GM21723 (cell line): ENCODE data around the gene NMRK1.

Experiments used
- ATAC-seq: cut with Tn5 transposase; IDR thresholded peaks from one replicate; pipeline ENCODE4 v1.9.1; 2021; ENCODE audit warnings: mild to moderate bottlenecking, moderate library complexity; ENCODE audit not compliant: unreplicated experiment

The NMRK1 gene

GRCh38 chr9:75102177-75102790, 14.3 kb upstream of the NMRK1 start:
- no peak for ATAC-seq

GRCh38 chr9:75101004-75101588, 13.1 kb upstream of the NMRK1 start:
- ATAC-seq: no peak

- ATAC-seq: no peak
Measured at GRCh38 chr9:75096796-75097195, 8.8 kb upstream of the NMRK1 start.

GRCh38 chr9:75092766-75093165, 4.8 kb upstream of the NMRK1 start:
- no peak for ATAC-seq

DNA sequence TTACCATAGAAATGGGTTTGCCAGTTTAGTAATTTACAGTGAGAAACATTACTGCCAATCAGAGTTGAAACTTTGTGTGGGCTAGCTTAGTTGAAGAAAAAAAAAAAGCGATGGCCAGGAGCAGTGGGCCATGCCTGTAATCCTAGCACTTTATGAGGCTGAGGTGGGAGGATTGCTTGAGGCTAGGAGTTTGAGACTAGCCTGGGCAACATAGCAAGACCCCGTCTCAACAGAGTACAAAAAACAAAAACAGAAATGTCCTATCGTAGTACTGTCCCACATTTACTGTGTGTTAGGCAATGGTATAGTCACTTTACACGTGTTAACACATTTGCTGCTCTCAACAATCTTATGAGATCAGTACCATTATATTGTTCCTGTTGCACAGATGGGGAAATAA, 2.6 kb upstream of the NMRK1 start:
- ATAC-seq: no peak

DNA sequence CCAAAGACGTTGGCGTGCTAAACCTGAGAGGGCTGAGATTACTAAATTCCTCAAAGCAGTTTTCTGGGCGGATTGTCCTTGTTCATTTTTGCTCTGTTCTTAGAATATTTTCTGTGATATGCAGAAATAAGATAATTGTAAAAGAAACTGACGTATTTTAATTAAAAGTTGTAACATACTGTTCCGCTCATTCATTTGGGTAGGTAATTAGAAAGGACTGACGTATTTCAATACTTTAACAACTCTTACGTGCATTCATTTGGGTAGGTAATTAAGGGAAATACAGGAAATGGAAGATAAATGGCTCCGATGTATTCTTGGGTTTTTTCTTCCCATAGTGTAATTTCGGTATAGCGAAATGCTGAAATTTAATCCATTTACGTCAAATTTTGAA, 1.4 kb upstream of the NMRK1 start:
- no peak for ATAC-seq

- peak; percentile 43 for ATAC-seq
Measured at GRCh38 chr9:75088646-75089372, 854 bp upstream of the NMRK1 start.

GRCh38 chr9:75087289-75087823, 599 bp downstream of the NMRK1 start:
- peak; percentile 43 for ATAC-seq

DNA sequence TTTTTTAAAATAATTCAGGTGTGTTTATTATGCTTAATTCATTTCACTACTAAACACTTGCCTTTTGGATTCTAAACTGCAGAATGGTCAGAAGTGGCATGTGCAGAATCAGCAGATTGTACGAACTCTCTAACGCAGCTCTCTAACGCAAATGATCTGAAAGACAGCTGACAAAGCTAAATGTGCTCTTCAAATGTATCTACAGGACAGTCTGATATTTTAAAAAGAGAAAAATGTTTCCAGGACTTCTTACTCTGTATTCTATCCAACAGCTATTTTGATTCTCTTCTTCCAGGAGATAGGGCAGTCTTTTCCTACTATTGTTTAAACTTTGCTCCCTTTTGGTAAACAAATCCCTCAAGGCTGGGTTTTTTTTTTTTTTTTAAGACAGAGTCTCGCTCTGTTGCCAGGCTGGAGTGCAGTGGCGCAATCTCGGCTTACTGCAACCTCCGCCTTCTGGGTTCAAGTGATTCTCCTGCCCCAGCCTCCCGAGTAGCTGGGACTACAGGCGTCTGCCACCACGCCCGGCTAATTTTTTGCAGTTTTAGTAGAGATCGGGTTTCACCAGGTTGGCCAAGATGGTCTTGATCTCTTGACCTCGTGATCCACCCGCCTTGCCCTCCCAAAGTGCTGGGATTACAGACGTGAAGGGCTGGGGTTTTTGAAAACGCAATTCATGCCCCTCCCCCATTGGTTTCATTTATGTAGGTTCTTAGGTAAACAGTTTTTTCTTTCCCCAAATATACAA, 1.2 kb downstream of the NMRK1 start:
- no peak for ATAC-seq

GRCh38 chr9:75085640-75086039, 2.3 kb downstream of the NMRK1 start:
- ATAC-seq: no peak

DNA sequence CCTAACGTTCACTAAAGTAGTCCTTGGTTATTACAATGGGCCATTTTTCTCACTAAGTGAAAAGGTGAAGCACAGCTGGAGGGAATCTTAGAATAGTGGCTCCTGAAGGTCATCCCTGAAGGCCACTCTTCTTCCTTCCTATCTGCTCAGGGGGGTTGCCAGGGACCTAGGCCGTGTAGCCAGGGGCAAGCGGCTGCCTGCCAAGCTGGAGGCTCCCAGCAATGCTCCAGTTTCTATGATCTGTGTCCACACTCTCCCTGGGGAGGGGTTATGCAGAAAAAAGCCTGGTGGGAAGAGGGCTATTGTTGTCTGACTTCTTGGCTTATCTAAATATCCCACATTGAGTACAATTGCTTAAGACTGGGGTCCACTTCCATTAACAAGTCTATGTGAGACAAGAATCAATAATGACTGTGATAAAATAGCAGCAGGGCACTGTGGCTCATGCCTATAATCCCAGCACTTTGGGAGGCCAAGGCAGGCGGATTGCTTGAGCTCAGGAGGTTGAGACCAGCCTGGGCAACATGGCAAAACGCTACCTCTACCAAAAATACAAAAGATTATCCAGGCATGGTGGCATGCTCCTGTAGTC, 3.8 kb downstream of the NMRK1 start:
- ATAC-seq: no peak

DNA sequence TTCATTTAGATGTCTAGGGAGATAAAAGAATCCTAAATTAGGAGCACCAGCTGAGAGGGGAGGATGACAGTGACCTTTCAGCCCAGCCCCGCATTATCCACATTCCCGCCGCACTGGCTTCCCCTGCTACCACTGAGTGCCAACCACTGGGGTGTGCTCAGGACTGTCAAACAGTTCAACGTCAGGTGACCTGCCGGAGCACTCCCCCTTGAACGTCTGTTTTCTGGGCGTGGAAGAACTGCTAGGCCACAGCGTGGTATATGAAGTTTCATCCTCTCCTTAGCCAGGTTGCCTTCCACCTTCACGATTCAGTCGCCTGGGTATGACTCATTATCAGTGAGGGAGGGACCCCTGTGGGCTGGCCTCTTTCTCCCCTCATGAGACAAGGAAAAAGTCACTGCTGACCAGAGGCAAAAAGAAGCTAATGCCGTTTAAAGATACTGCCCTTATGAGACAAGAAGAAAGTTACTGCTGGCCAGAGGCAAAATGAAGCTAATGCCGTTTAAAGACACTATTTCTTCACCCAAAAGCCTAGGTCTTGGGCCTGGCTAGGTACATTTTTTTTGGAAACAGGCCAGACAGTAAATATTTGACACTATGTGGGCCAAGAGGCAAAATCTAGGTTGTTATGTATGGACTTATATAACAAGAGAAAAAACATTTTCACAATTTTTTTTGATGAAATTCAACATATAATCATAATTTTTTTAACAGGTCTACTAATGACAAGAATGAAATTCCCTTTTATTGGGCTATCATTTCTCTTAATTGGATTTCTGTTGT, 4.6 kb downstream of the NMRK1 start:
- no peak for ATAC-seq

DNA sequence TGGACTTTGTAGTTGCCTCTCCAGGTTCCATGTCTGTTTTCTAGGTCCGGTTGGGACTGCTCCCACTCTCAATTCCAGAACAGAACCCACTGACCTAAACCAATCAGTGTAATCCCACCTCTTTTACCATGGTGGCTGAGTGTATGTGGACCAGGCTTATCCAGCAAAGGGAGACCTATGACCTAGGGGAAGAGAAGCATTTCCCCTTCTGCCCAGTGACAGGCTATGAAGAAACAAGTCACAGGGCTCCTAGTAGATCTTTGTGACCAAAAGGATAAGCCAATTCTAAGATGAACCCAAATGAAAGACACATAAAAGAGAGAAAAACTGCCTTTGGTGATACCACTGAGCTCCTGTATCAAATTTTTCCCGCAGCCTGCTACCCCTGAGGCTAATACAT, 6.3 kb downstream of the NMRK1 start:
- ATAC-seq: no peak

- ATAC-seq: no peak
Measured at GRCh38 chr9:75072895-75073294, 15.1 kb downstream of the NMRK1 start.

DNA sequence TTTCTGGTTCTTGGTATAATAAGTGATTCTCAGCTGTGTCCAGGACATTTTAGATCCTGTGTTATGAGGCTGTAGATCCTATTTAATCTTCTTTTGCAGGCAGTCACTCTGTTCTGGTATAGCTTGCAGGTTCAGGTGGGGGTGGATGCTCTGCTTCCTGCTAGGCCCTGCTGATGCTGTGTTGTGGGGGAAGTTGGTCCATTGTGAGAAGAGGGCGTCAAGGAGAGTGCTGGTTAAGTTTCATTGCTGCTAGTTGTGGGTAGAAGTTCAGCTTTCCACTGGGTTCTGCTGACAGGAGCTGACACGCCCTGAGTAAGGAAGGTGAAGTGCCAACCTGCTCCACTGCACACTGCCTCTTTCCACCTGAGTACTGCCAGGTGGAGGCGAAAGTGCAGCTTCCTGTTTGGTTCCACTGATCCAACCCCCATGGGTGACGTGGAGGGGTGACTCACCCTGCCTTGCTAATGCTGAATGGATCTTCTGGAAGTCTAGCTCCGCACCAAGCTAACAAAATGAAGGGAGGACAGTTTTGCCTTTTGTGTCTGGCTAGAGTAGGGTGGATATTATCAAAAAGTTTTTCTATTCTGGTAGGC, 16.3 kb downstream of the NMRK1 start:
- peak; percentile 76 for ATAC-seq

GRCh38 chr9:75069171-75069570, 18.8 kb downstream of the NMRK1 start:
- no peak for ATAC-seq

- no peak for ATAC-seq
Measured at GRCh38 chr9:75067894-75068293, 20.1 kb downstream of the NMRK1 start.

GRCh38 chr9:75065510-75065909, 22.4 kb downstream of the NMRK1 start:
- no peak for ATAC-seq

GRCh38 chr9:75064307-75065025, 23.5 kb downstream of the NMRK1 start:
- no peak for ATAC-seq
